Smooth muscle cell (in vitro differentiated cells): ENCODE data around the gene NBEAL2. TPM values are rescaled to one million over a fixed set of nuclear protein-coding genes. Genes with fewer than 3 reads are reported as not detected.

Experiments used
- DNase-seq: peaks from one replicate; lab custom pipeline; 2025; ENCODE audit not compliant: unreplicated experiment; lab: John Stamatoyannopoulos, UW
- H2AFZ ChIP-seq: fragments of 200-600 bp; sonication (generic); 2 replicates; pipeline ENCODE4 v1.6.0; 2016; ENCODE audit warnings: antibody characterized with exemption, low read depth, mild to moderate bottlenecking
- H3F3A ChIP-seq: fragments of 200-600 bp; sonication (generic); 2 replicates; pipeline ENCODE4 v1.6.0; 2017; ENCODE audit warnings: antibody characterized with exemption, low read depth
- H3K27ac ChIP-seq: fragments of 200-600 bp; sonication (generic); 2 replicates; pipeline ENCODE4 v1.5.1; 2016; ENCODE audit warnings: low read depth, mild to moderate bottlenecking
- H3K27me3 ChIP-seq: fragments of 200-600 bp; sonication (generic); 2 replicates; pipeline ENCODE4 v1.6.1; 2016; ENCODE audit warnings: low read depth, mild to moderate bottlenecking
- H3K36me3 ChIP-seq: fragments of 200-600 bp; sonication (generic); 2 replicates; pipeline ENCODE4 v1.5.1; 2016; ENCODE audit warnings: low read depth
- H3K4me1 ChIP-seq: fragments of 200-600 bp; sonication (generic); 2 replicates; pipeline ENCODE4 v1.5.1; 2016; ENCODE audit warnings: low read depth
- H3K4me2 ChIP-seq: fragments of 200-600 bp; sonication (generic); 2 replicates; pipeline ENCODE4 v1.6.0; 2016; ENCODE audit warnings: mild to moderate bottlenecking
- H3K4me3 ChIP-seq: fragments of 200-600 bp; sonication (generic); 2 replicates; pipeline ENCODE4 v1.5.1; 2016; ENCODE audit warnings: mild to moderate bottlenecking
- H3K79me2 ChIP-seq: fragments of 200-600 bp; sonication (generic); 2 replicates; pipeline ENCODE4 v1.6.0; 2016; ENCODE audit warnings: low read depth, mild to moderate bottlenecking
- H3K9ac ChIP-seq: fragments of 200-600 bp; sonication (generic); 2 replicates; pipeline ENCODE4 v1.6.0; 2016; ENCODE audit warnings: low read depth
- H3K9me3 ChIP-seq: fragments of 200-600 bp; sonication (generic); replicated peaks from 2 replicates; pipeline ENCODE4 v1.5.1; 2016; ENCODE audit warnings: low read depth
- H4K20me1 ChIP-seq: fragments of 200-600 bp; sonication (generic); 2 replicates; pipeline ENCODE4 v1.6.0; 2016; ENCODE audit warnings: low read depth
- WGBS: methylation state at CpG from one replicate; pipeline ENCODE4 v1.1.7; 2016; ENCODE audit warnings: low lambda C conversion rate; 5-methylcytosine and 5-hydroxymethylcytosine counted together
- polyA plus RNA-seq: library from polyadenylated mRNA; unstranded; fragments of >200 nt; fragmentation: Nextera tagmentation; extraction: Ambion mirVana; gene quantifications from 2 replicates; pipeline ENCODE4 v1.2.1, GENCODE V29; 2016
- total RNA-seq: library from RNA; depleted of rRNA; stranded (reverse); fragments of >200 nt; gene quantifications from 2 replicates; pipeline ENCODE4 v1.2.3, GENCODE V29; 2014
- TF ChIP-seq, protein P1 (sequence below): fragments of 200-600 bp; sonication (generic); IDR thresholded peaks from 2 replicates; pipeline ENCODE4 v1.5.1; 2017; ENCODE audit warnings: borderline replicate concordance, mild to moderate bottlenecking, antibody characterized with exemption; ENCODE audit not compliant: insufficient read depth, poor library complexity, severe bottlenecking

Gene NBEAL2
- total and polyA plus RNA-seq, 2 experiments from 2014 or later, result 4.1 to 11.9 TPM

DNA sequence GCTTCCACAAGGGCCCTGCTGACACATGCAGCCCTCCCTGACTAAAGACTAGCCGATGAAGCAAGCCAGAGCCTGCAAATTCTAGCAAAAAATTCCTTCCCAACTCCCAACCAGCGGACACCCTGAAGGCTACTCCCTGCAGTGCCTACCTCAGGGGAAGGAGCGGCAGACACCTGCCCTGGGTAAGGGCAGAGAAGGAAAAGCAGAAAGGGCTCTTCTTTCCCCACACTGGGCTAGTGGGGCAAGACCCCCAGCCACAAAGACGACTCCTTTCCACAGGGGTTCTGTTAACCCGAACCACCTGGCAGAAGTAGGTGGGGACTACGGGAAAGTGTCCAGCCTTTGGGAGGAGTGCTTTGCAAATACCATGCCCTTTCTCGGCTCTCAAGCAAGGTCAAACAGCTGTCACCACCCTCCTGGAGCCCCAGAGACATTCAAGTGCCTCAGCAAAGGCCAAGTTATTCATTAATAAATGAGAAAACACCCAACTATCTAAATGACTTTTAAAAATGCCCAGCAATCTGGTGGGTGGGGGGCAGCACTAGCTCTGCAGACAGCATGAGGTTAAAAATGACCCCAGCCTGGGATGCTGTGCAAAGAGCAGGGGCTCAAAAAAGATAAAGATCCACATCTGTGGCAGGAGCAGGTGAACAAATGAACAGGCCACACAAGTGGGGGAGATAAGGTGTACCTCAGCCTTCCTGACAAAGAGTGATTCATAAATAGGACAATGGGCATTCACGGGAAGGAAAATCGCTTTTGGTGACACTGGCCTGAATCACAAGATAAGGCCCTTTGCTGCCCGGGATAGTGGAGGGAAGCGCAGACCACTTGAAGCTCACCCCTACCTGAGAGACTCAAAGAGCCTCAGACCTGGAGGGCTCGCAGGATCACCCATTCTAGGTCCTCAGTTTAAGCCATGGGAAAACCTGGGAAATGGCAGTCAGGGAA, 36.0 kb upstream of the NBEAL2 start:
- WGBS, result 85% methylated on average over 12 of the region's 12 CpGs
- Histone ChIP-seq H3K4me3 (no peak overlapping the region), H3F3A (peaks cover 3% of the 10 kb centered on the region), H3K9me3 (no peaks in the 10 kb centered on the region), H3K36me3 (no peaks in the 10 kb centered on the region), H3K27me3 (no peaks in the 10 kb centered on the region), H3K9ac (no peak overlapping the region), H3K27ac (peak overlapping the region; percentile 30), H3K4me2 (no peak overlapping the region), H4K20me1 (peaks cover 99% of the 10 kb centered on the region), H2AFZ (no peak overlapping the region), H3K79me2 (peaks cover 80% of the 10 kb centered on the region), H3K4me1 (peaks cover 13% of the 10 kb centered on the region)
- TF ChIP-seq, protein P1, sequence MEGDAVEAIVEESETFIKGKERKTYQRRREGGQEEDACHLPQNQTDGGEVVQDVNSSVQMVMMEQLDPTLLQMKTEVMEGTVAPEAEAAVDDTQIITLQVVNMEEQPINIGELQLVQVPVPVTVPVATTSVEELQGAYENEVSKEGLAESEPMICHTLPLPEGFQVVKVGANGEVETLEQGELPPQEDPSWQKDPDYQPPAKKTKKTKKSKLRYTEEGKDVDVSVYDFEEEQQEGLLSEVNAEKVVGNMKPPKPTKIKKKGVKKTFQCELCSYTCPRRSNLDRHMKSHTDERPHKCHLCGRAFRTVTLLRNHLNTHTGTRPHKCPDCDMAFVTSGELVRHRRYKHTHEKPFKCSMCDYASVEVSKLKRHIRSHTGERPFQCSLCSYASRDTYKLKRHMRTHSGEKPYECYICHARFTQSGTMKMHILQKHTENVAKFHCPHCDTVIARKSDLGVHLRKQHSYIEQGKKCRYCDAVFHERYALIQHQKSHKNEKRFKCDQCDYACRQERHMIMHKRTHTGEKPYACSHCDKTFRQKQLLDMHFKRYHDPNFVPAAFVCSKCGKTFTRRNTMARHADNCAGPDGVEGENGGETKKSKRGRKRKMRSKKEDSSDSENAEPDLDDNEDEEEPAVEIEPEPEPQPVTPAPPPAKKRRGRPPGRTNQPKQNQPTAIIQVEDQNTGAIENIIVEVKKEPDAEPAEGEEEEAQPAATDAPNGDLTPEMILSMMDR, result no peak
- DNase-seq, result no peak

DNA sequence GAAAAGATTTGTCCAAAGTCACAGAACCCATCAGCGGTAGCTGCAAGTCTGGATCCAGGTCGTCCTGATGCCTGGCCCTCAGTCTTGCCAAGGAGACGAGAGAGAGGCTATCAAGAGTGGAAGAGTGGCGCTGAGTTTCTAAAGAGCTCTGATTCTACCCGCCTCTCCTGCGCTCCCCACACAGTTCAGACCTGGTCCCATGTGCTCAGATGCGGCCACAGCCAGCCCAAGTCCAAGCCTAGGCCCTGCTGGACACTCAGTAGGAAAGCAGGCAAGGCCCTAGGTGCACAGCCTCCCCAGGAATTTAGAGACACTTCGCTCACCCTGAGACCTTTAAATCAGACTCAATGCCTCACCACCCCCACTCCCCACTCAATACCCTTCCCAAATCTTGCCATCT, 35.3 kb upstream of the NBEAL2 start:
- Histone ChIP-seq H3K79me2 (peaks cover 85% of the 10 kb centered on the region), H3K36me3 (no peaks in the 10 kb centered on the region), H2AFZ (no peak overlapping the region), H3K9me3 (no peaks in the 10 kb centered on the region), H3K4me2 (no peak overlapping the region), H3K4me1 (peaks cover 13% of the 10 kb centered on the region), H3K9ac (no peak overlapping the region), H3K27ac (peak overlapping the region; percentile 30), H3K27me3 (no peaks in the 10 kb centered on the region), H3F3A (peaks cover 3% of the 10 kb centered on the region), H4K20me1 (peaks cover 99% of the 10 kb centered on the region), H3K4me3 (no peak overlapping the region)
- WGBS, result 94% methylated on average over 8 of the region's 8 CpGs
- TF ChIP-seq, protein P1, result no peak
- DNase-seq, result no peak

DNA sequence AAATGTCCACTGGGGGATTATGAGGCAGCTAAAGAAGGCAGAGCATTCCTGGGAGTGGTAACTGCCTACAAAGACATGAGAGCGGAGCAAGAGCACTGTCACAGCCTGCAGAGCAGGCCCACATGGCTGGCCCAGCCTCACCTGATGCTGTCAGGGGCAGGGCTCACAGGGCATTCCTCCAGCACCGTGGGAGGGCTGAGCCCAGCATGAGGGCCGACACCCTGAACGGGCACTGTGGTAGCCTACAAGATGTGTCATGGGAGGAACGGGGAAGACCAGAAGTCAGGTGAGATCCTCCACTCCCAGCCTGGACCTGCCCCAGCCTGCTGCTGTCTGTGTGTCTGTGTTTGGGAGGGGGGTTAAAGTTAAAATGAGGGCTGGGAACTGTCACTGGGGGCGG, 33.0 kb upstream of the NBEAL2 start:
- WGBS, result 65% methylated on average over 6 of the region's 6 CpGs
- Histone ChIP-seq H3F3A (peaks cover 3% of the 10 kb centered on the region), H2AFZ (no peak overlapping the region), H3K27ac (peak overlapping the region; percentile 83), H3K27me3 (no peaks in the 10 kb centered on the region), H3K4me1 (peaks cover 13% of the 10 kb centered on the region), H3K79me2 (peaks cover 94% of the 10 kb centered on the region), H3K4me3 (no peak overlapping the region), H4K20me1 (peaks cover 100% of the 10 kb centered on the region), H3K36me3 (no peaks in the 10 kb centered on the region), H3K4me2 (no peak overlapping the region), H3K9me3 (no peaks in the 10 kb centered on the region), H3K9ac (no peak overlapping the region)
- TF ChIP-seq, protein P1, result no peak
- DNase-seq, result no peak
